ENCODE measurements around the gene CCDC63. TPM values are rescaled to one million over a fixed set of nuclear protein-coding genes. Genes with fewer than 3 reads are reported as not detected.
A peak's percentile ranks its signal among the peaks of the same experiment; 100 is the strongest.

The CCDC63 gene
- total and polyA plus RNA-seq, 3 experiments from 2014 or later: not detected

DNA sequence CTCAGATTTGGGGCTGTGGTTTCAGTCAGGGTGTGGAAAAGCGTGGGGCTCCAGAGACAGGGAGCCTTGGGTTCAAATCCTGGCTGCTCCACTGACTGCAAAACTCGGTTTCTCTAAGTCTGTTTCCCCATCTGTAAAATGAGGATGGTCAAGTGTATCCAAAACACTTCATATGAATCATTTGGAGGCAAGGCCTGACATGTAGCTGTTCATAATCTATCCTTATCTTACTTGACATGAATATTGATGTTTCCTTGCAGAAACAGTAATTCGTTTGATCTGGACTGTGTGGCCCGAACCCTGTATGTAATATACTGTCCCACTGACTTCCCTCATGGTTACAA lies 1.5 kb upstream of the CCDC63 start:
- Histone ChIP-seq H3K4me1 (ENCODE audit: insufficient read depth, low read length) (no peaks in the 10 kb centered on the region), H3K36me3 (ENCODE audit: insufficient read depth, low read length) (no peaks in the 10 kb centered on the region), H3K27me3 (ENCODE audit: insufficient read depth, low read length, poor library complexity, severe bottlenecking) (peaks cover 3% of the 10 kb centered on the region), H3K27ac (ENCODE audit: low read depth, low read length) (no peak overlapping the region), H3K4me3 (ENCODE audit: low read length) (no peak overlapping the region), H3K9me3 (ENCODE audit: low read length) (no peaks in the 10 kb centered on the region)
- POLR2A ChIA-PET: no interaction called here
- CTCF ChIA-PET: no interaction called here
- peaks cover 37 to 61% of the 10 kb centered on the region in 2 donors for H3K27me3 Mint-ChIP-seq
- H3K9me3 Mint-ChIP-seq: no peaks in the 10 kb centered on the region
- peak overlapping the region in 1 of 7 donors; percentile 17 for H3K4me3 Mint-ChIP-seq
- DNase-seq: no peak
- H3K27ac Mint-ChIP-seq: peak overlapping the region in 1 of 8 donors; percentile 22
- no peaks in the 10 kb centered on the region for H3K36me3 Mint-ChIP-seq
- H3K4me1 Mint-ChIP-seq: peaks cover 0 to 8% (median 4%) of the 10 kb centered on the region in 3 donors

DNA sequence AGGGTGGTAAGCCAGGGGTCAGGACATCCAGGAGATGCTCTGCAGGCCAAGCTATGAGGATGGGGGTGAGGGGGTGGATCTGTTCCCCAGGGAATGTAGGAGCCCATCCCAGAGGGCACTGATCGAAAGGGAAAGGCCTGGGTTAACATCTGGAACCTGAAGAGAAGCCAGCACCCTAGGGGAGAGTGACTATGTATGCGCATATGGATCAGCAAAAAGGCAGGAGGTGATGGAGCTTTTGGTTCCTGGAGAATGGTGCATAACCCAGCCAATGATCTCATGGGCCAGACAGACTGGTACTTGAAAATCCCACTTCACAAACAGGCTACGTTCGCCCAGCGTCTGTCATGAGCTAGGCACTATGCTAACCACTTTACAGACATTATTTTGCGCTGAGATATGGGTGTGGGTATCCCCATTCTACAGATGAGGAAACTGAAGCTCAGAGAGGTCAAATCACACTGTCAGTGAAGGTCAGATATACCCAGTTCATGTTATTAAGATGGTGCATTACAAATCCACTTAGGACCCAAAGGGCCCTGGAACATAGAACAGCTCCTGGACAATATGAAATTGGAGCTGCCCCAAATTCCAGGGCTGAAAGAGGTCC lies 1.6 kb downstream of the CCDC63 start:
- POLR2A ChIA-PET: no interaction called here
- Mint-ChIP-seq H3K27me3 (peaks cover 46 to 80% of the 10 kb centered on the region in 2 donors), H3K36me3 (no peaks in the 10 kb centered on the region), H3K9me3 (no peaks in the 10 kb centered on the region), H3K4me3 (no peak overlapping the region), H3K4me1 (peaks cover 0 to 8% (median 4%) of the 10 kb centered on the region in 3 donors), H3K27ac (no peak overlapping the region)
- Histone ChIP-seq H3K4me1 (ENCODE audit: insufficient read depth, low read length) (no peaks in the 10 kb centered on the region), H3K4me3 (ENCODE audit: low read length) (no peak overlapping the region), H3K36me3 (ENCODE audit: insufficient read depth, low read length) (no peaks in the 10 kb centered on the region), H3K9me3 (ENCODE audit: low read length) (no peaks in the 10 kb centered on the region), H3K27me3 (ENCODE audit: insufficient read depth, low read length, poor library complexity, severe bottlenecking) (peaks cover 3% of the 10 kb centered on the region), H3K27ac (ENCODE audit: low read depth, low read length) (no peak overlapping the region)
- CTCF ChIA-PET: no interaction called here
- no peak for DNase-seq

DNA sequence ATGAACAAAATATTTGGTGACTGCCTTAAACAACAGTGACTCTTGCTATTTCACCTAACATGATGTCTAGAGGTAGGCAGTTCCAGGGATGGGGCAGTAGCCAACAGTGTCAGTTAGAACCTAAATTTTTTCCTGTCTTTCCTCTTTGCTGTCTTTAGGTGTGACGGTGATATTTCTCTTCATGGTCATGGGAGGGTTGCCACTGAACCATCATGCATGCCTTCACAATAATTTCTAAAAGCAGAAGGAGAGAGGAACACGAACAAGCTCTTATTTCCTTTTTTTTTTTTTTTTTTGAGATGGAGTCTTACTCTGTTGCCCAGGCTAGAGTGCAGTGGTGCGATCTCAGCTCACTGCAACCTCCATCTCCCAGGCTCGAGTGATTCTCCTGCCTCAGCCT lies 2.4 kb downstream of the CCDC63 start:
- Mint-ChIP-seq H3K4me3 (no peak overlapping the region), H3K36me3 (no peaks in the 10 kb centered on the region), H3K27ac (no peak overlapping the region), H3K27me3 (peaks cover 42 to 78% of the 10 kb centered on the region in 2 donors), H3K4me1 (peaks cover 0 to 8% (median 4%) of the 10 kb centered on the region in 3 donors), H3K9me3 (no peaks in the 10 kb centered on the region)
- Histone ChIP-seq H3K4me3 (ENCODE audit: low read length) (no peak overlapping the region), H3K9me3 (ENCODE audit: low read length) (no peaks in the 10 kb centered on the region), H3K27me3 (ENCODE audit: insufficient read depth, low read length, poor library complexity, severe bottlenecking) (peaks cover 3% of the 10 kb centered on the region), H3K4me1 (ENCODE audit: insufficient read depth, low read length) (no peaks in the 10 kb centered on the region), H3K27ac (ENCODE audit: low read depth, low read length) (no peak overlapping the region), H3K36me3 (ENCODE audit: insufficient read depth, low read length) (no peaks in the 10 kb centered on the region)
- no peak for DNase-seq
- CTCF ChIA-PET: no interaction called here
- POLR2A ChIA-PET: no interaction called here

- CTCF ChIA-PET: no interaction called here
- H3K27me3 ChIP-seq (ENCODE audit: insufficient read depth, low read length, poor library complexity, severe bottlenecking): peaks cover 3% of the 10 kb centered on the region
Measured at GRCh38 chr12:110849748-110850403, 3.1 kb downstream of the CCDC63 start.

DNA sequence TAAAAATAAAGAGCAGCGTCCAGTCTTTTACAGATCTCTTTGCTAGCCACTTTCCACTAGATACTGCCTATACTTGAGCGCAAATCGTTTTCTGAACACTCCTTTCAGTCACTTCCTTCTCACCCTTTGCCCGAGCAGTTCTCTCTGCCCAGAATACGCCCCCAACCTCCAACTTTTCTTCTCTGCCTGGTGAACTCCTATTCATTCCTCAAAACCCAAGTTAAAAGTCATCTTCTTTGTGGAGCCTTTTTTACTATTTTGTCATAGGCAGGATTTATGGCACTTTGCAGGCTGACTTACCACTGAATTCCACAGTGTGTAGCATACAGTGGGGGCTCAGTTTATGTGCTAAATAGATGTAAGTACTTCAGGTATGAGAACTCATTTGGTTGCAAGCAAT lies 4.0 kb downstream of the CCDC63 start:
- H3K9me3 ChIP-seq (ENCODE audit: low read length): no peaks in the 10 kb centered on the region
- DNase-seq: no peak
- H3K4me1 Mint-ChIP-seq: peaks cover 0 to 8% (median 4%) of the 10 kb centered on the region in 3 donors
- peak overlapping the region in 1 of 7 donors; percentile 67 for H3K4me3 Mint-ChIP-seq
- H3K27me3 ChIP-seq (ENCODE audit: insufficient read depth, low read length, poor library complexity, severe bottlenecking): peaks cover 3% of the 10 kb centered on the region
- H3K36me3 ChIP-seq (ENCODE audit: insufficient read depth, low read length): no peaks in the 10 kb centered on the region
- H3K9me3 Mint-ChIP-seq: peaks cover 0 to 2% (median 0%) of the 10 kb centered on the region in 5 donors
- H3K27ac Mint-ChIP-seq: no peak overlapping the region
- H3K4me1 ChIP-seq (ENCODE audit: insufficient read depth, low read length): no peaks in the 10 kb centered on the region
- H3K36me3 Mint-ChIP-seq: no peaks in the 10 kb centered on the region
- no peak overlapping the region for H3K4me3 ChIP-seq (ENCODE audit: low read length)
- no peak overlapping the region for H3K27ac ChIP-seq (ENCODE audit: low read depth, low read length)
- ChIA-PET POLR2A (no interaction called here), CTCF (no interaction called here)
- peaks cover 30 to 63% of the 10 kb centered on the region in 2 donors for H3K27me3 Mint-ChIP-seq

More at GRCh38 chr12:110849748-110850403, 3.1 kb downstream of the CCDC63 start:
- Mint-ChIP-seq H3K4me3 (no peak overlapping the region), H3K4me1 (peaks cover 0 to 8% (median 4%) of the 10 kb centered on the region in 3 donors), H3K9me3 (peaks cover 0 to 2% (median 0%) of the 10 kb centered on the region in 5 donors), H3K27ac (no peak overlapping the region), H3K27me3 (peaks cover 38 to 72% of the 10 kb centered on the region in 2 donors), H3K36me3 (no peaks in the 10 kb centered on the region)
- Histone ChIP-seq H3K36me3 (ENCODE audit: insufficient read depth, low read length) (no peaks in the 10 kb centered on the region), H3K4me3 (ENCODE audit: low read length) (no peak overlapping the region), H3K27ac (ENCODE audit: low read depth, low read length) (no peak overlapping the region), H3K4me1 (ENCODE audit: insufficient read depth, low read length) (no peaks in the 10 kb centered on the region), H3K9me3 (ENCODE audit: low read length) (no peaks in the 10 kb centered on the region)
- POLR2A ChIA-PET: no interaction called here
- no peak for DNase-seq

- H3K27me3 Mint-ChIP-seq: peaks cover 14 to 40% of the 10 kb centered on the region in 2 donors
- Histone ChIP-seq H3K4me3 (ENCODE audit: low read length) (no peak overlapping the region), H3K36me3 (ENCODE audit: insufficient read depth, low read length) (no peaks in the 10 kb centered on the region), H3K9me3 (ENCODE audit: low read length) (no peaks in the 10 kb centered on the region), H3K27me3 (ENCODE audit: insufficient read depth, low read length, poor library complexity, severe bottlenecking) (no peaks in the 10 kb centered on the region), H3K27ac (ENCODE audit: low read depth, low read length) (no peak overlapping the region), H3K4me1 (ENCODE audit: insufficient read depth, low read length) (no peaks in the 10 kb centered on the region)
- ChIA-PET CTCF (no interaction called here), POLR2A (no interaction called here)
- no peak for DNase-seq
- no peaks in the 10 kb centered on the region for H3K36me3 Mint-ChIP-seq
- no peaks in the 10 kb centered on the region for H3K4me1 Mint-ChIP-seq
- H3K9me3 Mint-ChIP-seq: peaks cover 0 to 2% (median 0%) of the 10 kb centered on the region in 5 donors
- no peak overlapping the region for H3K4me3 Mint-ChIP-seq
- no peak overlapping the region for H3K27ac Mint-ChIP-seq
Measured at GRCh38 chr12:110853836-110854235, 7.0 kb downstream of the CCDC63 start.

DNA sequence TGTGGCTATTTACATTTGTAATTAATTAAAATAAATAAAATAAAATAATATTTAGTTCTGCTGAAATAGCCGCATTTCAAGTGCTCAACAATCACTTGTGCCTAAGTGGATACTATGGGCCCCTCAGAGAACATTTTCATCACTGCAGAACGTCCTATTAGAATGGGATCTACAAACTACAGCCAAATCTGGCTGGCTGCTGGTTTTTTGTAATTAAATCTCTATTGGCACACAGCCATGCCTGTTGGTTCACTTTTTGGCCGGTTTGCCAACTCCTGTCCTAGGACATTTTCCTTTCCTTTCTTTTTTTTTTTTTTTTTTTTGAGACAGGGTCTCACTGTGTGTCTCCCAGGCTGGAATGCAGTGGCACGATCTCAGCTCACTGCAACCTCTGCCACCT lies 9.8 kb downstream of the CCDC63 start:
- CTCF ChIA-PET: no interaction called here
- Histone ChIP-seq H3K4me1 (ENCODE audit: insufficient read depth, low read length) (no peaks in the 10 kb centered on the region), H3K27ac (ENCODE audit: low read depth, low read length) (no peak overlapping the region), H3K4me3 (ENCODE audit: low read length) (no peak overlapping the region), H3K36me3 (ENCODE audit: insufficient read depth, low read length) (no peaks in the 10 kb centered on the region), H3K9me3 (ENCODE audit: low read length) (no peaks in the 10 kb centered on the region), H3K27me3 (ENCODE audit: insufficient read depth, low read length, poor library complexity, severe bottlenecking) (no peaks in the 10 kb centered on the region)
- Mint-ChIP-seq H3K9me3 (peaks cover 0 to 2% (median 0%) of the 10 kb centered on the region in 5 donors), H3K4me1 (peaks cover 0 to 4% (median 0%) of the 10 kb centered on the region in 3 donors), H3K4me3 (no peak overlapping the region), H3K36me3 (no peaks in the 10 kb centered on the region), H3K27me3 (peaks cover 11 to 24% of the 10 kb centered on the region in 2 donors), H3K27ac (peak overlapping the region in 1 of 8 donors; percentile 63)
- POLR2A ChIA-PET: no interaction called here
- DNase-seq: no peak

- H3K4me3 Mint-ChIP-seq: no peak overlapping the region
- CTCF ChIA-PET: no interaction called here
Measured at GRCh38 chr12:110857528-110857927, 10.7 kb downstream of the CCDC63 start.

More at GRCh38 chr12:110857528-110857927, 10.7 kb downstream of the CCDC63 start:
- Mint-ChIP-seq H3K27ac (no peak overlapping the region), H3K36me3 (no peaks in the 10 kb centered on the region), H3K4me1 (peaks cover 0 to 4% (median 0%) of the 10 kb centered on the region in 3 donors), H3K9me3 (peaks cover 0 to 2% (median 0%) of the 10 kb centered on the region in 5 donors), H3K27me3 (peaks cover 11 to 18% of the 10 kb centered on the region in 2 donors)
- no peak for DNase-seq
- H3K4me1 ChIP-seq (ENCODE audit: insufficient read depth, low read length): no peaks in the 10 kb centered on the region
- POLR2A ChIA-PET: no interaction called here
- no peaks in the 10 kb centered on the region for H3K36me3 ChIP-seq (ENCODE audit: insufficient read depth, low read length)
- no peaks in the 10 kb centered on the region for H3K27me3 ChIP-seq (ENCODE audit: insufficient read depth, low read length, poor library complexity, severe bottlenecking)
- H3K27ac ChIP-seq (ENCODE audit: low read depth, low read length): no peak overlapping the region
- H3K9me3 ChIP-seq (ENCODE audit: low read length): no peaks in the 10 kb centered on the region
- H3K4me3 ChIP-seq (ENCODE audit: low read length): no peak overlapping the region
